HG03108 (cell line): Measurements from ENCODE around the gene LPAR1.

Source experiments
- ATAC-seq: cut with Tn5 transposase; IDR thresholded peaks from one replicate; pipeline ENCODE4 v1.9.1; 2021; ENCODE audit warnings: moderate library complexity; ENCODE audit not compliant: unreplicated experiment

LPAR1 gene

GRCh38 chr9:110960288-110960687, 78.0 kb downstream of the LPAR1 start:
- ATAC-seq: no peak

GRCh38 chr9:110958847-110959246, 79.4 kb downstream of the LPAR1 start:
- ATAC-seq: no peak

DNA sequence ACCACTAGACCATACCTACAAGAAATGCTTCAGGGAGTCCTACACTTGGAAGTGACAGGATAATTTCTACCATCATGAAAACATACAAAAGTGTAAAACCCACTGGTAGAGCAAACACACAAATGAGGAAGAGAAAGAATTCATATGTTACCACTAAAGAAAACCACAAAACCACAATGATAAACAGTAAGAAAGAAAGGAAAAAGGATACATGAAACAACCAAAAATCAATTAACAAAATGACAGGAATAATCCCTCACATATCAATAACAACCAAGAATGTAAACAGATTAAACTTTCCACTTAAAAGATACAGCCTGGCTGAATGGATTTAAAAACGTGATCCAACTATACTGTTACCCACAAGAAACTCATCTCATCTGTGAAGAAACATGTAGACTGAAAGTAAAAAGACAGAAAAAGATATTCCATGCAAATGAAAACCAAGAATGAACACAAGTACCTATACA, 83.4 kb downstream of the LPAR1 start:
- no peak for ATAC-seq

GRCh38 chr9:110952540-110952859, 85.8 kb downstream of the LPAR1 start:
- no peak for ATAC-seq

GRCh38 chr9:110951805-110952539, 86.3 kb downstream of the LPAR1 start:
- ATAC-seq: no peak

DNA sequence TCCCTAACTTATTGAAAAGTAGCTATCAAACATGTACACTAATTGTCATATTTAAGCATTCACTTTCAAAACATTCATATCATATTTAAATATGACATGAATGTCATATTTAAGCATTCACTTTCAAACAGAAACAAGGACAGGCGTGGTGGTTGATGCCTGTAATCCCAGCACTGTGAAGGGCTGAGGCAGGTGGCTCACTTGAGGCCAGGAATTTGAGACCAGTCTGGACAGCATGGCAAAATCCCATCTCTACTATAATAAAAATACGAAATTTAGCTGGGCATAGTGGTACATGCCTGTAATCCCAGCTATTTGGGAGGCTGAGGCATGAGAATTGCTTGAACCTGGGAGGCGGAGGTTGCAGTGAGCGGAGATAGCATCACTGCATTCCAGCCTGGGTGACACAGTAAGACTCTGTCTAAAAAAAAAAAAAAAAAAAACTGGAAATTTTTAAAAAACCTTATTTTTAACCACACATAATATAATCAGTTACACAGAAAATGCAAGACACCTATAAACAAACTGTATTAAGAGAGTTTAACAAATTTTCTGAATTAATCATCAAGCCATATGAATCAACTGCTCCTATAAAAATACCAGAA, 88.1 kb downstream of the LPAR1 start:
- ATAC-seq: no peak

GRCh38 chr9:110949081-110949480, 89.2 kb downstream of the LPAR1 start:
- no peak for ATAC-seq

DNA sequence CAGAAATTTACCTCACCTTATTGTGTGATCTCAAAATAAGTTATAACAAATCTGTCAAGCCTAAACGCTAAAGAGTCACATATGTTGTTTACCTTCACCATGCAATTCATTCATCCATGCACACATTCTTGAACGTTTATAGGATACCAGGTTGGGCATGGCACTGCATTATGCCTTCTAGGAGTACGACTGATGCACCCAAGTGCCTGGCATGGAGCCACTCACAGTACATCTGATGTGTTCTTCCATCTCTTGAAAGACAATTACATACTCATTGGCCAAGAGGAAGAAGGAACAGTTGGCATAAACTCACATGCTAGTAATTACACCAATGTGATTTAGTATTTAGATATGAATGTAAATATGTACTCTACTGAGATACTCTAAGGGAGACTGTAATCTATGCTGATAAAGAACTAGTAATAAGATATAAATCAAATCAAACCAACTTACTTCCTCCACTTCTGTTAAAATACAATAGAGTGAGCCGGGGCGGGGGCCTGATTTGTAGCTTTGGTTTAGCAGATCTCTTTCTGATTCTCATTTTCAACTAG, 90.7 kb downstream of the LPAR1 start:
- ATAC-seq: no peak

GRCh38 chr9:110942522-110942921, 95.7 kb downstream of the LPAR1 start:
- ATAC-seq: no peak

GRCh38 chr9:110940951-110941557, 97.2 kb downstream of the LPAR1 start:
- no peak for ATAC-seq

- ATAC-seq: no peak
These were observed 98.7 kb downstream of the LPAR1 start for GRCh38 chr9:110939573-110939972.

- ATAC-seq: no peak
These were observed 99.2 kb downstream of the LPAR1 start for GRCh38 chr9:110939047-110939446.

- ATAC-seq: no peak
These were observed 100.0 kb downstream of the LPAR1 start for GRCh38 chr9:110938242-110938641.

DNA sequence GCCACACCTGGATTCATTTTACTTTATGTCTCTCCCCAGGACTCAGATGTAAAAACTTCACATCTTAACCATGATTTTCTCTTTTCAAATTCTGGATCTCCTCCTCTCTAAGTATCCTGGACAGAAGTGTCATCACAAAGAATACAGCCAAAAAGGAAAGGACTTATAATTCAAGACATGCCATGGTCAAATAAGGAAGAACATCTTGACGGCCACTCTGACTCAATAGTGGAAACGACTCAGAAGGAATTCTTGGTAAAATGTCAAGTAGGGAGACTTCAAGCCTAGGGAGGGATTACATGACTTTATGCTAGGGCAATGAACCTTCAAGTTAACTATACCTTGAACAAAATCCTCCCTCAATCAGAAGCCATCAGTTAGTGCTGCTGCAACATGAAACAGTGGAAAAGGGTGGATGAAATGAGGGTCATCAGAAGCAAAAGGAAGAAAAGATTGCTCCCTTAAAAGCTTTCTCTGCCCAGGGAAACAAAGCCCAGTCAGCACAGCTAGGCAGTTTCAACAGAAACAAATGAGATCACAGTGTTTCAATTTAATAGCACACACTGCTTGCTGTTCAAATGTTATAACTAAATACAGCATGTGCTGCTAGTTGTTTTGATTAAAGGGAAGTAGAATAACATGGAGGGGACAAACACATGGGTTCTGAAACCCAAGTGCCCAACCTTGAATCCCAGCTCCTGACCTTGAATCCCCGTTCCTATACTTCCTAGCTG, 101.4 kb downstream of the LPAR1 start:
- ATAC-seq: no peak

DNA sequence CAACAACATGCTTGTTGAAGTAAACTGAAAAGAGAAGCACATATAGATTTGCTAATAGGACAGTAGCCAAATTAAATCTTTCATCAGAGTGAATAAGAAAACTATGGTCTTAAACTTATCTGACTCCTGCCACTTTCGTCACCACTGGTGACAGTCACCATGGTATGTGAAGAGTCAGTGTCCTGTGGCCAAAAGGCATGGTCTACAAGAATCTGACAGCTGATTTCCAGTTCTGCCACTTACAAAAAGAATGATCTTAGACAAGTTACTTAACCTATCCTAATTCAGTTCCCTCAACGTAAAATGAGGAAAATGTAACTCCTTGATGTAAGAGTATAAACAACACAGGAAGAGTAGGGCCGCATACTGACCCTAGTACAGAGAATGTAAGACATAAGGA, 102.0 kb downstream of the LPAR1 start:
- ATAC-seq: no peak

- ATAC-seq: no peak
These were observed 102.4 kb downstream of the LPAR1 start for GRCh38 chr9:110935829-110936228.

GRCh38 chr9:110933350-110934001, 104.8 kb downstream of the LPAR1 start:
- peak; percentile 66 for ATAC-seq

DNA sequence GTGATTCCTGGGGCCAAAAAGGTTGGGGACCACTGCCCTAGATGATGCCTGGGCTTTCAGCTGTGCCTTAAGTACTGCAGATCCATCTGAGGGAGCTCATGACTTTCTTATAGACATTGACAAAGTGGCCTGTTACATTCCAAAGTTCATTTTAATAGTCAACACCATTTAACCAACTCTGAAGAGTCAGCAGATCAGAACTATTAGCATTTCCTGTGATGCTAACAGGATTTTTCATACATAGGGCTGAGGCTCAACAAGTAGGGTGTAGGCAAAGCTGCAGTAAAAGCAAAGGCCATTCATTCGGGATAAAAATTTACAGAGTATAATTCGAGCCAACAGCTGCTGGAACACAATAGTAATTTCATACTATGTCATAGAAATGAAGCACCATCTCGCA, 105.4 kb downstream of the LPAR1 start:
- ATAC-seq: no peak

- ATAC-seq: no peak
These were observed 109.7 kb downstream of the LPAR1 start for GRCh38 chr9:110928599-110928998.

GRCh38 chr9:110926828-110927487, 111.3 kb downstream of the LPAR1 start:
- ATAC-seq: no peak
